ENCODE data around the gene CIBAR2.

CIBAR2 gene

DNA sequence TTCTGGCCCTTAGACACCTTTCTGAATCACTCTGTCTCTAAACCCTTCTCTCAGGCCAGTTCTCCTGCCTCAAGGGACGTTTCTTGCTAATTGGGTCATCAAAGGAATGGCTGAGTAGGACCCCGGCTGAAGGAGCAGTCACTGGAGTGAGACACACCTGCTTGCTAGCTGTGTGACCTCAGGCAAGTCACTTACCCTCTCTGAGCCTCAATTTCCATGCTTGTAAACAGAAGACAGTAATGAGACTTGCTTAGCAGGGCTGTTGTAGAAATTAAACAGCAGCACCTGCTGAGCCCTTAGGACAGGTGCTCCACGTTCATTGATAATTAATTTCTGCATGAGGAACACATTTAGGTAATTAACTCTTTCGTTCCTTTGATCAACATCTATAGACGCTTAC lies 6.8 kb downstream of the CIBAR2 start:
- no peak for TF ChIP-seq CTCF (IDR thresholded peaks at IDR 0.05; ENCODE audit: extremely low read depth, missing control alignments)
- no peak for DNase-seq (ENCODE audit: low spot score)

- TF ChIP-seq CTCF (IDR thresholded peaks at IDR 0.05; ENCODE audit: extremely low read depth, missing control alignments), result no peak
- peak; percentile 50 for DNase-seq (ENCODE audit: low spot score)
Measured at GRCh38 chr16:85104821-85105391, 7.4 kb downstream of the CIBAR2 start.

DNA sequence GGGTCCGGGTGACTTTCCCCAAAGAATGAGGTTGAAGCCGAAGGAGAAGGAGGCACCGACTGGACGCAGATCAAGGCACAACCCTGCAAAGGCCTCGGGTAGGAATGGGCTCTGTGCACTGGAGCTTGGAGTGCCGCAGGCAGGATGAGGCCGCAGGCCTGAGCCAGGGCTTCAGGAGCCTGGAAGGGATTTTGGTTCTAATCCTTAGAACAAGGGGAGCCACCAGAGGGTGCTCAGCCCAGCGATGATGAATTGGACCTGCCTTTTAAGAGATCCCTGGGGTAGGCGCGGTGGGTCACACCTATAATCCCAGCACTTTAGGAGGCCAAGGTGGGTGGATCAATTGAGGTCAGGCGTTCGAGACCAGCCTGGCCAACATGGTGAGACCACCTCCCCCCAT lies 8.1 kb downstream of the CIBAR2 start:
- DNase-seq (ENCODE audit: low spot score), result no peak
- TF ChIP-seq CTCF (IDR thresholded peaks at IDR 0.05; ENCODE audit: extremely low read depth, missing control alignments), result no peak

- TF ChIP-seq CTCF (IDR thresholded peaks at IDR 0.05; ENCODE audit: extremely low read depth, missing control alignments), result no peak
- DNase-seq (ENCODE audit: low spot score), result no peak
Measured at GRCh38 chr16:85103114-85104079, 8.9 kb downstream of the CIBAR2 start.

DNA sequence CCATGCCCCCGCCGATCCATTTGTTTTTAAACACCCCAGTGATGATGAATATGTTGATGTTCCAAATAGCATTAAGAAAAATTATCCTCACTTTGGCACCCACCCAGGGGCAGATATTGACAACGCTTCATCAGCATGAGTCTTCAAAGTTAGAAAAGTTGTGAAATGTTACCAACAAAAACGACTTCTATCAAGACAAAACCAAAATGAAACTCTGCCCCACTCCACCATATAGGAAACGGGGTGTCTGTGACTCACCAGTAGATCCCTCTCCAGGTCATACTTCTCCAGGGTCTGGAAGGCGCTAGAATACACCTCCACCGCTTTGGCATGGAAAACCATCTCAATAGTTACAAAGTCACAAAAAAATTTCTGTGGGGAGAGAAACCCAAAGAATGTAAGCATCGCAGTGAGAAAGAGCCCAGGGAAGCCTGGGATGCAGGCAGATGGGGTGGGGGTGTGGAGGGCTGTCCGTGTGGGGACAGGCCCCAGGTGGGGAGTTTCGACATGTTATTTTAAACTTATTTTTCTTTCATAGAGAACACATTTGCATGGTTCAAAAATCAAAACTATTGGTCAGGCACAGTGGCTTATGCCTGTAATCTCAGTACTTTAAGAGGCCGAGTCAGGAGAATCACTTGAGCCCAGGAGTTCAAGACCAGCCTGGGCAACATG lies 10.2 kb downstream of the CIBAR2 start:
- TF ChIP-seq CTCF (IDR thresholded peaks at IDR 0.05; ENCODE audit: extremely low read depth, missing control alignments), result no peak
- DNase-seq (ENCODE audit: low spot score), result no peak

GRCh38 chr16:85100265-85100664 lies 12.0 kb downstream of the CIBAR2 start:
- no peak for TF ChIP-seq CTCF (IDR thresholded peaks at IDR 0.05; ENCODE audit: extremely low read depth, missing control alignments)
- DNase-seq (ENCODE audit: low spot score), result no peak

DNA sequence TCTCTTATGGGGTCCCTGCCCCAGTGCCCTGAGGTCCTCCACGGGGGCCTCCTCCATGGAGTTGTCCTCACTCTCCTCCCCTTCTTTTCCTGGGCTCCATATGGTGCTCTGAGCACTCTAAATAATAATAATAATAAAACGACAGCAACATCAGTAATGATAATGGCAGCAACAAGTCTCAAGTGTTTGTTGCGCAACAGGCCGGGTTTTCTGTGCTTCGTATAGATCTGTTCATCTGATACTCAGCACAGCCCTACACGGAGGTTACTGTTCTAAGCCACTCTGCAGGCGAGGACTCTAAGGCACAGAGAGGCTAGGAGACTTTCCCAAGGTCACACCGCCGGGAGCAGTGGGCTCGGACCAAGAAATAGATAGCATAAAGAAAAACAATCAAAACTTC lies 13.7 kb downstream of the CIBAR2 start:
- TF ChIP-seq CTCF (IDR thresholded peaks at IDR 0.05; ENCODE audit: extremely low read depth, missing control alignments), result no peak
- no peak for DNase-seq (ENCODE audit: low spot score)

Data from GM20000 (cell line).